ENCODE data around the gene VPS25. TPM values are rescaled to one million over a fixed set of nuclear protein-coding genes. Genes with fewer than 3 reads are reported as not detected.

The VPS25 gene
- total RNA-seq, 2 experiments from 2014 or later, result 62.8 to 77.8 TPM

DNA sequence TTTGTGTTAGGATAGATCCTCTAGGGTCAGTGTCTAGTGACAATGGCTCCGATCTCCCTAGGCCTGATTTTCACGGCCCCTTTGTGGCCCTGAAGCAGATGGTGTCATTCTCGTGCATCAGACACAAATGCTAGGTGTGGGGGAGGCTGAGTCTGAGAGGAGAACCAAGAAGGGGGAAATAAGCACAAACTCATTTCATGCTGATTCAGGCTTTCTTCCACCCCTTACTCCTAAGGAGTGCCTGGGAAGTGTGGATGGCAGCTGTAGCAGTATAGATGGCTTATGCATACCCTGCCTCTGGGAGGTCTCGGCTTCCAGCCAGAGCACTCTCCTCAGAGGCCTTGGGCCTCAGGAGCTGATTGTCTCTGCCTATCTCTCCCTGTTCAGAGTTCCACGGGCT lies 5.3 kb downstream of the VPS25 start:
- DNase-seq, result no peak
- Mint-ChIP-seq H3K36me3 (peaks cover 39% of the 10 kb centered on the region), H3K4me1 (peaks cover 33% of the 10 kb centered on the region), H3K27ac (no peak overlapping the region), H3K9me3 (ENCODE audit: low read depth) (no peaks in the 10 kb centered on the region), H3K4me3 (no peak overlapping the region), H3K27me3 (peaks cover 25% of the 10 kb centered on the region)
- ATAC-seq, result no peak
- CTCF ChIA-PET, result interaction anchor here (2.1 kb wide), 1 partner anchor 15 kb away, joined by 8 read pairs; no protein-coding TSS in a partner anchor

DNA sequence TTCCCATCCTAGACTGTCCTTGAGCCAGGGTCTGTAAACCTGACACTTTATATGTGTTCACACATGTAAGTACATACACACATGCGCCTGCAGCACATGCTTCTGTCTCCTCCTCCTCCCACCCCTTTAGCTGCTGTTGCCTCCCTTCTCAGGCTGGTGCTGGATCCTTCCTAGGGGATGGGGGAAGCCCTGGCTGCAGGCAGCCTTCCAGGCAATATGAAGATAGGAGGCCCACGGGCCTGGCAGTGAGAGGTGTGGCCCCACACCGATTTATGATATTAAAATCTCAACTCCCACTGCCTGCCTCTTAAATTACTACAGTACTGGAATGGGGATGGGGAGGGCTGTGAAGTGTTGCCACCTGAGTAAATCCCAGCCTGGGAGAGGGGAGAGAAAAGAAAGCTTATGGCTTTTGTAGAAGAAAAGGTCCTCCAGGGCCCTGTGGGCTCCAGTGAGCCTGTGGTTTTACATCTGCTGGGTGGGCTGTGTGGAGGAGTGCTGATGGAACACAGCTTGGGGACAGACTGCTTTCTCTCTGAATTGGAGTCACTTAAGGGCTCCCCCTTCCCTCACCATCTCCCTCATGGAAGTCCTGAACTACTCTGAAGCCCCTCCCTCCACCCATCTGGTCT lies 6.2 kb downstream of the VPS25 start:
- DNase-seq, result no peak
- no peak for ATAC-seq
- Mint-ChIP-seq H3K36me3 (peaks cover 34% of the 10 kb centered on the region), H3K27ac (no peak overlapping the region), H3K4me3 (no peak overlapping the region), H3K4me1 (peaks cover 30% of the 10 kb centered on the region), H3K9me3 (ENCODE audit: low read depth) (no peaks in the 10 kb centered on the region), H3K27me3 (peaks cover 34% of the 10 kb centered on the region)
- CTCF ChIA-PET, result interaction anchor here (1.4 to 3.6 kb wide), 2 partner anchors 16 to 201 kb away, joined by 5 to 13 read pairs; no protein-coding TSS in a partner anchor

DNA sequence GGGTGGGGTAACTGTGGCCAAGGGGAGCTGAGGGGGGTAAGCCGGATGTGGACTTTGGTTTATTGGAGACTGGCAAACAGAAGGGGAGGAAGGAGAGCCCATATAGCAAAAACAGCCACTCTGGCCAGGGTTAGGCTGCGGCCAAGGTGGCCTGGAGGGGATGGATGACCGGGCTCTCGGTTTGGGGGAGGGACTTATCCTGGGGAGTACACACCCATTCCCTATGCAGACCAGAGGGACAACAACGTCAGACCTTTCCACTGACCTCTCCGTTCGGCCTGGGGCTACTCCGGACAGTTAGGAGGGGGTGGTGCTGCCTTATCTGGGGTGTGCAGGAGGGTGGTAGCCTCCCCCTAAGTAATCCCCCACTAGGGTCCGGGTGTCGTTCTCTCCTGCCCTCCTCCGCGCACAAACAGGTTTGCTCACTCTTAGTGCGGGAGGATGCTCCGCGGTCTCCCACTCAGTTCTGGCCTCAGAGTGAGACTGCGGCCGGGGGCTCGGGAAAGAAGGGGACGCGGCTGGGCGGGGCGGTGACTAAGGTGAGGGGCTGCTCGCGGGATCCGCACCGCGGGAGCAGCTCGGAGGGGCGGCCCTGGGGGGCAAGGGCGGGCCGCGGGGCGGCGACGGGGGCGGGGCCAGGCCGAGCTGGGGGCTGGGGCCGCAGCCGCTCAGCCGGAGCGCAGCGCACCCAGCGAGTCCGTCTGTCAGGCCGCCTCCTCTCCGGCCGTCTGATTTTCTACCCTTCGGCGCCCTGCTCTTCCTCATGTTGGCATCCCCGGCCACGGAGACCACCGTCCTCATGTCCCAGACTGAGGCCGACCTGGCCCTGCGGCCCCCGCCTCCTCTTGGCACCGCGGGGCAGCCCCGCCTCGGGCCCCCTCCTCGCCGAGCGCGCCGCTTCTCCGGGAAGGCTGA lies 6.9 kb downstream of the VPS25 start, which contains the start of gene WNK4:
WNK4 (plus strand) TSS at position 675 of the 915 bp plus-strand sequence; CDS start at position 764, 89 bp downstream.
- peaks cover 41% of the 10 kb centered on the region for H3K27me3 Mint-ChIP-seq
- H3K4me1 Mint-ChIP-seq, result peaks cover 28% of the 10 kb centered on the region
- H3K27ac Mint-ChIP-seq, result no peak within 1 kb of the TSS
- H3K36me3 Mint-ChIP-seq, result peaks cover 32% of the 10 kb centered on the region
- no peak within 1 kb of the TSS for H3K4me3 Mint-ChIP-seq
- H3K9me3 Mint-ChIP-seq (ENCODE audit: low read depth), result no peaks in the 10 kb centered on the region
- ATAC-seq (peak; percentile 28), DNase-seq (no peak)
- CTCF ChIA-PET, result interaction anchor here (1.3 to 3.6 kb wide), 3 partner anchors 16 to 202 kb away, joined by 3 to 13 read pairs (median 5); no protein-coding TSS in a partner anchor

DNA sequence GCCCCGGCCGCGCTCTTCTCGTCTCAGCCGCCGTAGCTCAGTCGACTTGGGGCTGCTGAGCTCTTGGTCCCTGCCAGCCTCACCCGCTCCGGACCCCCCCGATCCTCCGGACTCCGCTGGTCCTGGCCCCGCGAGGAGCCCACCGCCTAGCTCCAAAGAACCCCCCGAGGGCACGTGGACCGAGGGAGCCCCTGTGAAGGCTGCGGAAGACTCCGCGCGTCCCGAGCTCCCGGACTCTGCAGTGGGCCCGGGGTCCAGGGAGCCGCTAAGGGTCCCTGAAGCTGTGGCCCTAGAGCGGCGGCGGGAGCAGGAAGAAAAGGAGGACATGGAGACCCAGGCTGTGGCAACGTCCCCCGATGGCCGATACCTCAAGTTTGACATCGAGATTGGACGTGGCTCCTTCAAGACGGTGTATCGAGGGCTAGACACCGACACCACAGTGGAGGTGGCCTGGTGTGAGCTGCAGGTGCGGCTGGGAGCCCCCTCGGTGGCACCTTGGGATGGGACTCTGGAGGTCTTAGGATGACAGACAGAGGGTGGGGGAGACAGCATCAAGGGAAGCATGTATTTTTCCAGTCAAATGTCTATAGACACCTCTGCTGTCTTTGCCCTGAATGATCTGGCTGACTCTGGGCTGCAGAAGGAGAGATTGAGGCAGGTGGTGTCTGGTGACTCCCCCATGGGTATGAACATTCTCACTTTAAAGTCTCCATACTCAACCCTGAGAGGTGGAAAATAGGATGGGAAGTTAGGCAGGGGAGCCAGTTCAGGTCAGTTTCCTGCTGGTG lies 7.8 kb downstream of the VPS25 start:
- H3K27me3 Mint-ChIP-seq, result peaks cover 50% of the 10 kb centered on the region
- H3K9me3 Mint-ChIP-seq (ENCODE audit: low read depth), result no peaks in the 10 kb centered on the region
- peaks cover 26% of the 10 kb centered on the region for H3K4me1 Mint-ChIP-seq
- H3K4me3 Mint-ChIP-seq, result no peak overlapping the region
- CTCF ChIA-PET, result interaction anchor here (0.6 to 3.6 kb wide), 4 partner anchors 15 to 203 kb away, joined by 3 to 13 read pairs (median 4); no protein-coding TSS in a partner anchor
- no peak overlapping the region for H3K27ac Mint-ChIP-seq
- ATAC-seq (no peak), DNase-seq (no peak)
- H3K36me3 Mint-ChIP-seq, result peaks cover 29% of the 10 kb centered on the region

DNA sequence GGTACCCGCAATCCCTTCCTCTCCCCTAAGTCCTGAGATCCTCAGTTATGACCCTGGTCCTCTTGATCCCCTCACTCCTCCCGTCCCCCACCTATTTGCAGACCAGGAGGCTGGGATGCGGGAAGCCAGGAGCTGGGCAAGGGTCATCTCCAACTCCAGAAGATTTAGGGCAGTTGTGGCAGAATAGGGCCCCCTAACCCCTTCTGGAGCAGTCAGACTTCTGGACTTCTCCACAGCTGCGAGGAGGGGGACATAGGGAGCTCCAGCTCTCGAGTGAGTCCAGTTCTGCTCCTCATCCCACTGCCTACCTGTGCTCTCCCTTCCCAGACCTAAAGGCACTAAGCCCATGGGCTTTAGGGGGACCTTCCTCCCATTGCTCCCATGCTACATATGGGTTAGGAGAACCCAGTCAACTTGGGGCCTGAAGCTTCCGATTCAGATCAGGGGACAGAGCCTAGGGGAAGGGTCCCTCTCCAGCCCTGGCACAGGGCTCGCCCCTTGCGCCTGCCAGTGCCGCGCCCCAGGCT lies 8.5 kb downstream of the VPS25 start:
- H3K27me3 Mint-ChIP-seq, result peaks cover 56% of the 10 kb centered on the region
- CTCF ChIA-PET, result interaction anchor here (0.6 to 3.6 kb wide), 3 partner anchors 8 to 18 kb away, joined by 3 to 13 read pairs (median 4); partner anchors contain the start of gene VPS25
- H3K36me3 Mint-ChIP-seq, result peaks cover 26% of the 10 kb centered on the region
- no peak overlapping the region for H3K4me3 Mint-ChIP-seq
- DNase-seq (no peak), ATAC-seq (no peak)
- no peak overlapping the region for H3K27ac Mint-ChIP-seq
- no peaks in the 10 kb centered on the region for H3K9me3 Mint-ChIP-seq (ENCODE audit: low read depth)
- peaks cover 26% of the 10 kb centered on the region for H3K4me1 Mint-ChIP-seq

DNA sequence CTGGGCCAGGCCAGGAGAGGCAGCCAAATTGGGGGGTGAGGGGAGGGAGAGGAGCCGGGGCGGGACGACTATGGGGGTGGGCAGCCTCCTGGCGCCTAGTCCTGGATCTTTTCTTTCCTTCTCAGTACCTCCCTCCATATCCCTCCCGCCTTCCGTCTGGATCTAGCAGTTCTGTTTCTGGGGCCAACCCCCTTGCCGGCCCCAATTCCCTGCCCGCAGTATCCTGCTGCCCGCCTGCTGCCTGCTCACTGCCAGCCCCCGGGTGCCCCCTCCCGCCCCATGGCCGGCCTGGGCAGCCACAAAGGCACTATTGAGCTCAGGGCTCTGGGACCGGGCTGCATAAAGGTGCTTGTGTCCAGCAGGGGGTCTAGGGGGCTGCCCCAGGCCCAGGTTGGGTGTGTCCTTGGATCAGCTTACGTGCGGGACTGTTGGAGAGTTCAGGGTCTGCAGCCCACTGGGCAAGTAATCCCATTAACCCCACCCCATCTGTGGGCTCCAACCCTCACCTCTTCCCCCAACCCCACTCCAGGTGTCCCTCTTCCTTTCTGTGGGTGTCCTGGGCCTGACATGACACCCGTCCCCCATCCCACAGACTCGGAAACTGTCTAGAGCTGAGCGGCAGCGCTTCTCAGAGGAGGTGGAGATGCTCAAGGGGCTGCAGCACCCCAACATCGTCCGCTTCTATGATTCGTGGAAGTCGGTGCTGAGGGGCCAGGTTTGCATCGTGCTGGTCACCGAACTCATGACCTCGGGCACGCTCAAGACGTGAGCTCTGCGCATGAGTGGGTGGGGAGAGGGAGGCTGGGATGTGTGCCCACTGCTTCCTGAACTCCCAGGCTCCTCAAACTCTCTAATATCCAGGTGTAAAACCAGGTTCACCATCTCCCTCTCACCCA lies 9.2 kb downstream of the VPS25 start:
- ATAC-seq (no peak), DNase-seq (no peak)
- peaks cover 26% of the 10 kb centered on the region for H3K4me1 Mint-ChIP-seq
- CTCF ChIA-PET, result interaction anchor here (1.3 to 3.6 kb wide), 2 partner anchors 9 to 19 kb away, joined by 4 to 13 read pairs; partner anchors contain the start of gene VPS25
- H3K36me3 Mint-ChIP-seq, result peaks cover 23% of the 10 kb centered on the region
- H3K4me3 Mint-ChIP-seq, result no peak overlapping the region
- H3K9me3 Mint-ChIP-seq (ENCODE audit: low read depth), result no peaks in the 10 kb centered on the region
- H3K27me3 Mint-ChIP-seq, result peaks cover 64% of the 10 kb centered on the region
- H3K27ac Mint-ChIP-seq, result no peak overlapping the region

DNA sequence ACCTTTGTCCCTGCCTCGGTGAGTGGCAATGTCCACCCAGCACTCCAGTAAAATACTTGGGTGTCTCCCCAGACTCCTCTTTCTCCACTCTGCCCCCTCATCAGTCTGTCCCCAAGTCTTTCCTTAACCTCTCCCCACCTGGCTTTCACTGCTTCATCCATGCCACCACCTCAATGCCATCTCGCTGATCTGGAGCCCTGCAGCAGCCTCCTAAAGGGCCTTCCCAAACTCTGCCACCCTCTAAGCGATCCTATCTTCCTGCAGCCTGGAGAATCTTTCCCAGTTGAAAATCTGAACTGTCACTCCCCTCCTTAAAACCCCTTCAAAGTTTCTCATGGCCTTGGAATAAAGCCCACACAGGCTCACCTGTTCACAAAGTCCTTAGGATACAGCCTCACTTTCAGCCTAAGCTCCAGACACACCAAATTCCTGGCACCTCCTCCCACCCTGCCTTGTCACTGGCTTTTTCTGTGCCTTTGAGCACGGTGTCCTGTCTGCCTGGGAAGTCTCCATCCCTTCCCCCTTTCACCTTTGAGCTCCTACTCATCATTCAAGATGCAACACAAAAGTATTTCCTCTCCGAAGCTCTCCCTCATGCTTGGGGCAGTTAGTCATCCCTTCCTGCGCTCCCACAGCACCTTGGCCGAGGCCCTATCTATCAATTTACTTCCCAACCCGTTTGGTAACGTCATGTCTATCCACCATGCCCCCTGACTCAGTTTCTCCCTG lies 10.0 kb downstream of the VPS25 start:
- Mint-ChIP-seq H3K4me3 (no peak overlapping the region), H3K4me1 (peaks cover 26% of the 10 kb centered on the region), H3K36me3 (peaks cover 22% of the 10 kb centered on the region), H3K27me3 (peaks cover 72% of the 10 kb centered on the region), H3K27ac (no peak overlapping the region), H3K9me3 (ENCODE audit: low read depth) (no peaks in the 10 kb centered on the region)
- ATAC-seq (no peak), DNase-seq (no peak)
- CTCF ChIA-PET, result interaction anchor here (1.3 kb wide), 1 partner anchor 10 kb away, joined by 4 read pairs; the partner anchor contains the start of gene VPS25

DNA sequence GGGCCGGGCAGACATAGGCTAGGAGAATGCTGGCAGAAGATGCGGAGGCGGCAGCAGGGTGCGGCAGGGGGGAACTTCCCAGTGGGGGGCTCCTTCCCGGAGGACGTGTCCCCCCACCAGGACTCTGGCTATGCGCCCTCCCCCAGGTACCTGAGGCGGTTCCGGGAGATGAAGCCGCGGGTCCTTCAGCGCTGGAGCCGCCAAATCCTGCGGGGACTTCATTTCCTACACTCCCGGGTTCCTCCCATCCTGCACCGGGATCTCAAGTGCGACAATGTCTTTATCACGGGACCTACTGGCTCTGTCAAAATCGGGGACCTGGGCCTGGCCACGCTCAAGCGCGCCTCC lies 10.5 kb downstream of the VPS25 start:
- H3K4me3 Mint-ChIP-seq, result no peak overlapping the region
- no peaks in the 10 kb centered on the region for H3K9me3 Mint-ChIP-seq (ENCODE audit: low read depth)
- ATAC-seq (no peak), DNase-seq (no peak)
- H3K4me1 Mint-ChIP-seq, result peaks cover 26% of the 10 kb centered on the region
- H3K27me3 Mint-ChIP-seq, result peaks cover 72% of the 10 kb centered on the region
- CTCF ChIA-PET, result no interaction called here
- H3K36me3 Mint-ChIP-seq, result peaks cover 18% of the 10 kb centered on the region
- no peak overlapping the region for H3K27ac Mint-ChIP-seq

DNA sequence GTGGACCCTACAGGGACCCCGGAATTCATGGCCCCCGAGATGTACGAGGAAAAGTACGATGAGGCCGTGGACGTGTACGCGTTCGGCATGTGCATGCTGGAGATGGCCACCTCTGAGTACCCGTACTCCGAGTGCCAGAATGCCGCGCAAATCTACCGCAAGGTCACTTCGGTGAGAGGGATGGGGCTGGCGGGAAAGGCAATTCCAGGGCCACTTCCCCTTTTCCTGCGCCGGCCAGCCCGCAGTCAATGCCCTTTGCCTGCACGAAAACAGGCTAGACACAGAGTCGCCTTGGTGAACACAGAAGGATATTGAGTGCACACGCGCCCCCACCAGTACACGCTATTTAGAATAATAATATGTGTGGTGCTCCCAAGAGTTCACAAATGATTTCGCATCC lies 11.2 kb downstream of the VPS25 start:
- DNase-seq (no peak), ATAC-seq (no peak)
- Mint-ChIP-seq H3K27me3 (peaks cover 75% of the 10 kb centered on the region), H3K36me3 (peaks cover 12% of the 10 kb centered on the region), H3K4me3 (no peak overlapping the region), H3K9me3 (ENCODE audit: low read depth) (no peaks in the 10 kb centered on the region), H3K27ac (no peak overlapping the region), H3K4me1 (peaks cover 23% of the 10 kb centered on the region)
- CTCF ChIA-PET, result no interaction called here

DNA sequence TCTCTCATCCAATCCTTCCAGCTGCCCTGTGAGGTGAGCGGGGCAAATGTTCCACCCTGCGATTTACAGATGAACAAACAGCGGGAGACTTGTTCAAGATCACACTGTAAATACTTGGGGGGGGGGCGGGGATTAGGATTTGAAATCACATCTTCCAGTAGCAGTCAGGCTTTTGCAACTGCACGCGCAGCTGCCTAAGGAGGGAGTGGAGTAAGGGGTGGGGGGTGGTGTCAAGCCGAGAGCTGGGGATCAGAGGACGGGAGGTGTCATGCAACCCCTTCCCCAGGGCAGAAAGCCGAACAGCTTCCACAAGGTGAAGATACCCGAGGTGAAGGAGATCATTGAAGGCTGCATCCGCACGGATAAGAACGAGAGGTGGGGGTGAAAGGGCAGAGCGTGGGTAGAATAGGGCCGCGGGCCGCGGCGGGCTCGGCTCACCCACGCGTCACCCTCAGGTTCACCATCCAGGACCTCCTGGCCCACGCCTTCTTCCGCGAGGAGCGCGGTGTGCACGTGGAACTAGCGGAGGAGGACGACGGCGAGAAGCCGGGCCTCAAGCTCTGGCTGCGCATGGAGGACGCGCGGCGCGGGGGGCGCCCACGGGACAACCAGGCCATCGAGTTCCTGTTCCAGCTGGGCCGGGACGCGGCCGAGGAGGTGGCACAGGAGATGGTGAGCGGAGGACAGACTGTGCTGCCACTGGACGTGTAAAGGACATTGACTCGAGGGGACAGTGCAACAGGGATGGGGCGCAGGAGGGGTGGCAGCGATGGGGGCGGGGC lies 11.8 kb downstream of the VPS25 start:
- ATAC-seq (no peak), DNase-seq (no peak)
- H3K9me3 Mint-ChIP-seq (ENCODE audit: low read depth), result no peaks in the 10 kb centered on the region
- H3K36me3 Mint-ChIP-seq, result peaks cover 7% of the 10 kb centered on the region
- no peak overlapping the region for H3K27ac Mint-ChIP-seq
- peaks cover 78% of the 10 kb centered on the region for H3K27me3 Mint-ChIP-seq
- H3K4me3 Mint-ChIP-seq, result no peak overlapping the region
- H3K4me1 Mint-ChIP-seq, result peaks cover 20% of the 10 kb centered on the region
- CTCF ChIA-PET, result no interaction called here

DNA sequence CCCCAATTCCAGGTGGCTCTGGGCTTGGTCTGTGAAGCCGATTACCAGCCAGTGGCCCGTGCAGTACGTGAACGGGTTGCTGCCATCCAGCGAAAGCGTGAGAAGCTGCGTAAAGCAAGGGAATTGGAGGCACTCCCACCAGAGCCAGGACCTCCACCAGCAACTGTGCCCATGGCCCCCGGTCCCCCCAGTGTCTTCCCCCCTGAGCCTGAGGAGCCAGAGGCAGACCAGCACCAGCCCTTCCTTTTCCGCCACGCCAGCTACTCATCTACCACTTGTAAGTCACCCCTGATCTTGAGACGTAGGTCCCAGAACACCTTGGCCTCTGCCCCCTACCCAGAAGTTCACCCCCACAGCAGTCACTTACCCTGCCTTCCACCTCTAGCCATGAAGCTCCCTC lies 14.0 kb downstream of the VPS25 start:
- peaks cover 72% of the 10 kb centered on the region for H3K27me3 Mint-ChIP-seq
- no peak for ATAC-seq
- no peak for DNase-seq
- peaks cover 5% of the 10 kb centered on the region for H3K36me3 Mint-ChIP-seq
- no peak overlapping the region for H3K27ac Mint-ChIP-seq
- H3K4me1 Mint-ChIP-seq, result peaks cover 16% of the 10 kb centered on the region
- no peak overlapping the region for H3K4me3 Mint-ChIP-seq
- no peaks in the 10 kb centered on the region for H3K9me3 Mint-ChIP-seq (ENCODE audit: low read depth)
- CTCF ChIA-PET, result no interaction called here

Data from activated CD8-positive, alpha-beta memory T cell treated with anti-CD3 and anti-CD28 coated beads, Interleukin-2, amount 10 ng/mL, durations not matched to agents 7 days and 5 days (primary cell).